Ascending aorta (tissue), 2 donors: ENCODE results near the gene ICAM4. TPM values are rescaled to one million over a fixed set of nuclear protein-coding genes. Genes with fewer than 3 reads are reported as not detected.

Source experiments
- DNase-seq, 2 donors: peaks; one replicate each; pipeline ENCODE4 v3.0.0-alpha.2; 2019; ENCODE audit warnings: low spot score in 2 of 2
- H3K27ac ChIP-seq, 2 donors: fragments of 200-600 bp; sonication (generic); one replicate each; pipeline ENCODE4 v1.5.1; 2016 to 2017; ENCODE audit warnings: mild to moderate bottlenecking in 1 of 2
- H3K27me3 ChIP-seq: fragments of 200-600 bp; sonication (generic); one replicate; pipeline ENCODE4 v1.5.1; 2017
- H3K36me3 ChIP-seq, 2 donors: fragments of 200-600 bp; sonication (generic); one replicate each; pipeline ENCODE4 v1.5.1; 2016
- H3K4me1 ChIP-seq, 2 donors: fragments of 200-600 bp; sonication (generic); one replicate each; pipeline ENCODE4 v1.5.1; 2016 to 2017; ENCODE audit warnings: mild to moderate bottlenecking in 1 of 2
- H3K4me3 ChIP-seq, 2 donors: fragments of 200-600 bp; sonication (generic); one replicate each; pipeline ENCODE4 v1.5.1; 2016 to 2017; ENCODE audit warnings: mild to moderate bottlenecking in 1 of 2
- H3K9me3 ChIP-seq, 2 donors: fragments of 200-600 bp; sonication (generic); one replicate each; pipeline ENCODE4 v1.5.1; 2016
- CTCF ChIP-seq, 3 experiments: fragments of 200-600 bp in 2 of 3; fragments of 450-650 bp in 1 of 3; sonication (generic) in 2 of 3; IDR thresholded peaks; one replicate each; pipeline ENCODE4 v1.5.1; 2016 to 2019; ENCODE audit warnings: antibody characterized with exemption in 3 of 3, mild to moderate bottlenecking in 1 of 3, moderate library complexity in 1 of 3
- intact Hi-C: fragments of 100-400 bp; cut with DNase I; formaldehyde crosslinking; loops from one replicate; pipeline ENCODE4 v1.15.1; 2023
- total RNA-seq: library from RNA; depleted of rRNA; stranded (reverse); fragments of >200 nt; gene quantifications from one replicate; pipeline ENCODE4 v1.1.0, GENCODE V29; 2016

Gene ICAM4
- total RNA-seq, 1 donor from 2014 or later: not detected

GRCh38 chr19:10332158-10332964, 45.6 kb downstream of the ICAM4 start:
- peak overlapping the region; percentile 87 to 94 for H3K27ac ChIP-seq

GRCh38 chr19:10332965-10333757, 46.4 kb downstream of the ICAM4 start, which contains the start of gene RAVER1:
Gene RAVER1, minus strand, starts transcription at chr19:10333529. Its CDS starts 22 bp downstream, at chr19:10333507.
- peak; percentile 86 to 99 for DNase-seq
- no peaks in the 10 kb centered on the region for H3K9me3 ChIP-seq
- TF ChIP-seq CTCF (IDR thresholded peaks at IDR 0.05): no peak
- peak within 1 kb of the TSS; percentile 66 to 89 for H3K4me3 ChIP-seq
- peaks cover 4 to 12% of the 10 kb centered on the region in 2 donors for H3K4me1 ChIP-seq
- peak within 1 kb of the TSS; percentile 87 to 94 for H3K27ac ChIP-seq
- no peaks in the 10 kb centered on the region for H3K27me3 ChIP-seq
- H3K36me3 ChIP-seq: peaks cover 22 to 24% of the 10 kb centered on the region in 2 donors
- intact Hi-C loops: loop anchor here (1.0 to 10.0 kb wide), 5 partner anchors 47 to 208 kb away; partner anchors contain the start of genes CDC37, ICAM1, MRPL4 and TYK2

More at GRCh38 chr19:10332158-10332964, 45.6 kb downstream of the ICAM4 start:
- H3K9me3 ChIP-seq: no peaks in the 10 kb centered on the region
- intact Hi-C loops: loop anchor here (2.0 to 10.0 kb wide), 3 partner anchors 62 to 208 kb away; partner anchors contain the start of genes ICAM1 and MRPL4
- DNase-seq: no peak
- H3K4me3 ChIP-seq: peak overlapping the region; percentile 66 to 89
- peaks cover 30 to 32% of the 10 kb centered on the region in 2 donors for H3K36me3 ChIP-seq
- no peaks in the 10 kb centered on the region for H3K27me3 ChIP-seq
- TF ChIP-seq CTCF (IDR thresholded peaks at IDR 0.05): no peak
- peaks cover 4 to 12% of the 10 kb centered on the region in 2 donors for H3K4me1 ChIP-seq

- Histone ChIP-seq H3K4me1 (peaks cover 4 to 12% of the 10 kb centered on the region in 2 donors), H3K9me3 (no peaks in the 10 kb centered on the region), H3K4me3 (peak overlapping the region; percentile 66 to 89), H3K36me3 (peaks cover 14 to 16% of the 10 kb centered on the region in 2 donors), H3K27ac (peak overlapping the region; percentile 76 to 94), H3K27me3 (no peaks in the 10 kb centered on the region)
- intact Hi-C loops: loop anchor here (1.0 to 10.0 kb wide), 5 partner anchors 46 to 209 kb away; partner anchors contain the start of genes CDC37, ICAM1, MRPL4 and TYK2
- no peak for DNase-seq
- TF ChIP-seq CTCF (IDR thresholded peaks at IDR 0.05): no peak
Measured at GRCh38 chr19:10333758-10334587, 47.2 kb downstream of the ICAM4 start.

- H3K4me3 ChIP-seq: peak overlapping the region; percentile 66 to 89
- intact Hi-C loops: loop anchor here (5.0 to 10.0 kb wide), 2 partner anchors 82 to 210 kb away; partner anchors contain the start of gene MRPL4
- DNase-seq: peak; percentile 71 to 98
- peaks cover 6 to 8% of the 10 kb centered on the region in 2 donors for H3K36me3 ChIP-seq
- H3K4me1 ChIP-seq: peaks cover 4 to 12% of the 10 kb centered on the region in 2 donors
- H3K27me3 ChIP-seq: no peaks in the 10 kb centered on the region
- H3K27ac ChIP-seq: peak overlapping the region; percentile 76 to 94
- no peaks in the 10 kb centered on the region for H3K9me3 ChIP-seq
- TF ChIP-seq CTCF (IDR thresholded peaks at IDR 0.05): no peak
Measured at GRCh38 chr19:10334588-10335351, 48.0 kb downstream of the ICAM4 start.
